ENCODE measurements around the gene TAS1R3.

- TF ChIP-seq EZH2 (IDR thresholded peaks at IDR 0.05; ENCODE audit: borderline replicate concordance, insufficient read depth, low read length, poor library complexity, severe bottlenecking) (no peak), CTCF (IDR thresholded peaks at IDR 0.05; ENCODE audit: poor library complexity, severe bottlenecking) (no peak), POLR2AphosphoS5 (IDR thresholded peaks at IDR 0.05) (no peak), REST (IDR thresholded peaks at IDR 0.05; ENCODE audit: borderline replicate concordance) (no peak)
Measured at GRCh38 chr1:1347663-1348419, 16.8 kb downstream of the TAS1R3 start.

All from neural cell (in vitro differentiated cells).